ENCODE data around the gene FMN1.

DNA sequence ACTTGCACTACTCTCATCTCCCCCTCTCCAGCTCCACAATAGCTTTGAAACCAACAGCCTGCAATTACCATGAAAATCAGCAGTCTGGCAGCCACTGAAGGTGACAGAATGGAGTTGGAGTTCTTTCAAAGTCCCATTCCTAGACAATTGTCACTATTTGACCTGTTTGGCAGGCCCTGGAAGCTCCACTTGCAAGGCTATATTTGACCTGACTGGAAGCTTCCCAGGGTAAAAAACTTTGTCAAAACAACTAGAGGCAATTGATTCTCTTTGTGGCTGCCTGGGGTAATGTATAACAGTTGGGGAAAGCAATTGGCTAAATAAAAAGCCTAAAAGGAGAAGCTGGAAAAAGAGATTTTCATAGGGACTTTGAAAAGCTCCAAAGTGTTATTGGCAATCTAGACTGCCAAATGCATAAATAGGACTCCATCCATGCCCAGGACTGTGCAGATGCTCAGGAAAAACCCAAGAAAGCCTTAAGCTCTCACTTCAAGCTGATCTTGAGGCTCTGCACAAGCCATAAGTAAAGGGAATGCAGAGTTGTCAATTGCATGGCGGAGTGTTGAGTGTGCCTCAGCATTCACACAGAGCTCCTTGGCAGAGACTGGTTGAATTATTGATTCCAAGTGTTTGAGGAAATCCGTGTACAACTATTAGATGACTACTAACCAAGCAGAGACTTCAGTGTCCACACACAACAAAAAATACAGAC is 458.4 kb downstream of the FMN1 start:
- no peak for TF ChIP-seq CTCF (conservative IDR thresholded peaks at IDR 0.05)
- TF ChIP-seq ZFX (IDR thresholded peaks at IDR 0.05), result no peak

Measured in C4-2B (cell line).